OCI-LY1 (cell line): ENCODE measurements around the gene DDOST.

Source experiments
- EZH2 ChIP-seq: fragments of 200-600 bp; sonication (generic), shearing (Covaris generic); IDR thresholded peaks from 2 replicates; pipeline ENCODE4 v1.8.0; 2017; ENCODE audit warnings: borderline replicate concordance, mixed run types, mild to moderate bottlenecking, antibody characterized with exemption, low read length, moderate library complexity, mixed read lengths
- TF ChIP-seq, protein P1 (sequence below): fragments of 200-600 bp; sonication (generic), shearing (Covaris generic); IDR thresholded peaks from 2 replicates; pipeline ENCODE4 v1.5.1; 2017; ENCODE audit warnings: mild to moderate bottlenecking, antibody characterized with exemption, low read length, moderate library complexity, mixed read lengths

DNA sequence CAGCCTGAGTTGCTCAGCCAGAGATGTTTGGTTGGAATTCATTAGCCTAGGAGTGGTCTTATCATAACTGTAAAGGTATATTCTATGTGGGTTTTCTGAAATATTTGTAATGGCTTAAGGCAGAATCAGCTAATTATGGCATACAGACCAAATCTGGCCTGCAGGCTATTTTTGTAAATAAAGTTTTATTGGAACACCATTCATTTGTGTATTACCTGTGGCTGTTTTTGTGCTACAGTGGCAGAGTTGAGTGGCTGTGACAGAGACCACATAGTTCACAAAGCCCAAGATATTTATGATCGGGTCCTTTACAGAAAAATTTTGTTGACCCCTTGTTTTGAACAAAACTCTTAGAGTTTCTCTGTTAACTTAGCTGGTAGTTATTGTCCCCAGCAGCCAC is 7.4 kb upstream of the DDOST start:
- TF ChIP-seq, protein P1, sequence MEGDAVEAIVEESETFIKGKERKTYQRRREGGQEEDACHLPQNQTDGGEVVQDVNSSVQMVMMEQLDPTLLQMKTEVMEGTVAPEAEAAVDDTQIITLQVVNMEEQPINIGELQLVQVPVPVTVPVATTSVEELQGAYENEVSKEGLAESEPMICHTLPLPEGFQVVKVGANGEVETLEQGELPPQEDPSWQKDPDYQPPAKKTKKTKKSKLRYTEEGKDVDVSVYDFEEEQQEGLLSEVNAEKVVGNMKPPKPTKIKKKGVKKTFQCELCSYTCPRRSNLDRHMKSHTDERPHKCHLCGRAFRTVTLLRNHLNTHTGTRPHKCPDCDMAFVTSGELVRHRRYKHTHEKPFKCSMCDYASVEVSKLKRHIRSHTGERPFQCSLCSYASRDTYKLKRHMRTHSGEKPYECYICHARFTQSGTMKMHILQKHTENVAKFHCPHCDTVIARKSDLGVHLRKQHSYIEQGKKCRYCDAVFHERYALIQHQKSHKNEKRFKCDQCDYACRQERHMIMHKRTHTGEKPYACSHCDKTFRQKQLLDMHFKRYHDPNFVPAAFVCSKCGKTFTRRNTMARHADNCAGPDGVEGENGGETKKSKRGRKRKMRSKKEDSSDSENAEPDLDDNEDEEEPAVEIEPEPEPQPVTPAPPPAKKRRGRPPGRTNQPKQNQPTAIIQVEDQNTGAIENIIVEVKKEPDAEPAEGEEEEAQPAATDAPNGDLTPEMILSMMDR, result no peak
- TF ChIP-seq EZH2, result no peak
